Mesenteric fat pad (tissue), 1 donor: Measurements from ENCODE around the gene VPS39. TPM values are rescaled to one million over a fixed set of nuclear protein-coding genes. Genes with fewer than 3 reads are reported as not detected.

ENCODE experiments used
- DNase-seq: peaks from one replicate; pipeline ENCODE4 v3.0.0-alpha.2; 2020; ENCODE audit warnings: low spot score
- total RNA-seq: library from RNA; stranded (reverse); fragmentation: NEBNext Ultra II Directional; extraction: Animal tissue kit (Norgen Biotek cat#: 25700); gene quantifications from one replicate; pipeline ENCODE4 v1.2.1, GENCODE V29; 2021
- donor health status: DM: yes; HTN: yes; CAD: no.

Gene VPS39
- total RNA-seq, 1 donor from 2014 or later, result 57.3 TPM

GRCh38 chr15:42160136-42160535 lies 48.0 kb downstream of the VPS39 start:
- peak; percentile 77 for DNase-seq

GRCh38 chr15:42159381-42160015 lies 48.6 kb downstream of the VPS39 start:
- DNase-seq, result peak; percentile 79

- DNase-seq, result peak; percentile 57
These were observed 49.2 kb downstream of the VPS39 start for GRCh38 chr15:42158941-42159340.

GRCh38 chr15:42157981-42158765 lies 49.9 kb downstream of the VPS39 start:
- DNase-seq, result peak; percentile 62

GRCh38 chr15:42157381-42157780 lies 50.7 kb downstream of the VPS39 start:
- peak; percentile 45 for DNase-seq

- DNase-seq, result peak; percentile 88
These were observed 51.7 kb downstream of the VPS39 start, which contains the start of gene PLA2G4F for GRCh38 chr15:42156243-42156922. PLA2G4F (minus strand) TSS chr15:42156636; CDS start chr15:42156549, 87 bp downstream.

GRCh38 chr15:42155546-42156242 lies 52.4 kb downstream of the VPS39 start:
- DNase-seq, result peak; percentile 86

- DNase-seq, result no peak
These were observed 53.1 kb downstream of the VPS39 start for GRCh38 chr15:42154956-42155355.

- peak; percentile 65 for DNase-seq
These were observed 53.7 kb downstream of the VPS39 start for GRCh38 chr15:42154212-42154941.

GRCh38 chr15:42153874-42154211 lies 54.3 kb downstream of the VPS39 start:
- DNase-seq, result peak; percentile 69

GRCh38 chr15:42152921-42153698 lies 55.0 kb downstream of the VPS39 start:
- DNase-seq, result peak; percentile 55

- DNase-seq, result peak; percentile 81
These were observed 55.7 kb downstream of the VPS39 start for GRCh38 chr15:42152196-42152920.

- peak; percentile 41 for DNase-seq
These were observed 56.4 kb downstream of the VPS39 start for GRCh38 chr15:42151736-42152135.

- peak; percentile 64 for DNase-seq
These were observed 57.0 kb downstream of the VPS39 start for GRCh38 chr15:42151141-42151561.

- peak; percentile 69 for DNase-seq
These were observed 57.7 kb downstream of the VPS39 start for GRCh38 chr15:42150219-42150970.

GRCh38 chr15:42149493-42150218 lies 58.4 kb downstream of the VPS39 start:
- DNase-seq, result peak; percentile 88

GRCh38 chr15:42148808-42149492 lies 59.2 kb downstream of the VPS39 start:
- DNase-seq, result peak; percentile 80
